ENCODE data around the gene KCNIP1.

KCNIP1 gene

GRCh38 chr5:170508660-170509347 lies 5.0 kb downstream of the KCNIP1 start:
- DNase-seq (ENCODE audit: extremely low read depth, low read depth): no peak
- TF ChIP-seq CTCF (IDR thresholded peaks at IDR 0.05; ENCODE audit: low read depth, low read length): no peak

- DNase-seq (ENCODE audit: extremely low read depth, low read depth): no peak
- TF ChIP-seq CTCF (IDR thresholded peaks at IDR 0.05; ENCODE audit: low read depth, low read length): no peak
Measured at GRCh38 chr5:170509348-170509660, 5.5 kb downstream of the KCNIP1 start.

GRCh38 chr5:170510126-170510525 lies 6.3 kb downstream of the KCNIP1 start:
- TF ChIP-seq CTCF (IDR thresholded peaks at IDR 0.05; ENCODE audit: low read depth, low read length): no peak
- DNase-seq (ENCODE audit: extremely low read depth, low read depth): no peak

GRCh38 chr5:170510559-170510958 lies 6.7 kb downstream of the KCNIP1 start:
- DNase-seq (ENCODE audit: extremely low read depth, low read depth): no peak
- TF ChIP-seq CTCF (IDR thresholded peaks at IDR 0.05; ENCODE audit: low read depth, low read length): no peak

GRCh38 chr5:170511551-170512258 lies 7.9 kb downstream of the KCNIP1 start:
- DNase-seq (ENCODE audit: extremely low read depth, low read depth): no peak
- no peak for TF ChIP-seq CTCF (IDR thresholded peaks at IDR 0.05; ENCODE audit: low read depth, low read length)

GRCh38 chr5:170513856-170514525 lies 10.2 kb downstream of the KCNIP1 start:
- TF ChIP-seq CTCF (IDR thresholded peaks at IDR 0.05; ENCODE audit: low read depth, low read length): no peak

GRCh38 chr5:170517411-170517810 lies 13.6 kb downstream of the KCNIP1 start:
- TF ChIP-seq CTCF (IDR thresholded peaks at IDR 0.05; ENCODE audit: low read depth, low read length): no peak
- DNase-seq (ENCODE audit: extremely low read depth, low read depth): no peak

More at GRCh38 chr5:170513856-170514525, 10.2 kb downstream of the KCNIP1 start:
- no peak for DNase-seq (ENCODE audit: extremely low read depth, low read depth)

Measured in AG09319 (cell line).